Stimulated activated CD4-positive, alpha-beta T cell treated with anti-CD3 and anti-CD28 coated beads, TNF-alpha, amount 100 ng/mL, for 24 hours (primary cell): ENCODE results near the gene CDK11A.
"Not testable (repeated sequence)": the region's sequence is repeated elsewhere in the genome, so short reads cannot be mapped to it uniquely, and the experiment has no call there.

Experiments
- DNase-seq, 3 experiments: peaks; one replicate each; pipeline ENCODE4 v3.0.0-alpha.2; 2020; ENCODE audit warnings: low read depth in 3 of 3

Gene CDK11A

GRCh38 chr1:1726088-1726487 lies 1.9 kb upstream of the CDK11A start:
- DNase-seq, result not testable (repeated sequence)

DNA sequence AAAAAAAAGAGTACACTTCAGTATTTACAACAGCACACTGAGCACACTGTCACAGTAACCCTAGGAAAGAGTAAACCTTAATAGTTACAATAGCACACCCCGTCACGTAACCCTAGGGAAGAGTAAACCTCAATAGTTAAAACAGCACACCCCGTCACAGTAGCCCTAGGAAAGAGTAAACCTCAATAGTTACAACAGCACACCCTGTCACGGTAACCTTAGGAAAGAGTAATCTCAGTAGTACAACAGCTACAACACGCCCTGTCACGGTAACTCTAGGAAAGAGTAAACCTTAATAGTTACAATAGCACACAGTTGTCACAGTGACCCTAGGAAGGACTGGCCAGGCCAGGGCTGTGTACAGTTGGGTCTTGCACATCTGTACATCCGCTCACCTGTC lies 3.0 kb downstream of the CDK11A start:
- DNase-seq, result no peak

DNA sequence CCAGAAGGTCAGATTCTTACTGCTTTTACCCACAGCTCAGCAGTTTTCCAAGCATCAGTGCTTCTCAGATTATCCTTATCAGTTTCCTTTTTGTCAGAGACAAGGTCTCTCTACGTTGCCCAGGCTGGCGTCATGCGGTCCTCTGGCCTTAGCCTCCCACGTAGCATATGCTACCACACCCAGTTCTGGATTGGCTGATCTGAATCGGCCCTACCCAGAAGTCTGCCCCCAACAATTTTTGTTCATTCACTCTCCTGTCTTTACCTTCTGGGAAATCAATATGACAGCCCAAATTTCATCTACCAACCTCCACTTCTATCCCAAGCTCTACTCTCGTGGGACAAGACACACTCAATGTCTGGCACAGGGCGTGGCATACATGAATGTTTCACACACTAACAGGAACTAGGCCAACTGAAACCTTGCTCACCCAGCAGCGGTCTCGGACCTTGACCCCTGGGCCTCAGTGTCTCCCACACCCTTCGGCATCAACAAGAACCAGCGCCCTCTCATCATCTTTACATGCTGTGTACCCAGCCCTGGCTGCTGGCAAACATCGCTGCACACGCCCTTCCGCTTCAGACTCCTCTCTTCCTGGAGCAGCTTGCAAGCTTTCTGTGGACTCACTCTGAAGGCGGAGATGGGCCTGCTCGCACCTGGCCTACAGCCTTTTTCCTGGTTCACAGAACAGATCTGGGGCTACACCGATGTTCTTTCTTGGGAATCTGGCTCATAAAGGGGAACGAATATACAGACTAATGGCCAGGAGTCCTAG lies 8.9 kb downstream of the CDK11A start:
- DNase-seq, result not testable (repeated sequence)

DNA sequence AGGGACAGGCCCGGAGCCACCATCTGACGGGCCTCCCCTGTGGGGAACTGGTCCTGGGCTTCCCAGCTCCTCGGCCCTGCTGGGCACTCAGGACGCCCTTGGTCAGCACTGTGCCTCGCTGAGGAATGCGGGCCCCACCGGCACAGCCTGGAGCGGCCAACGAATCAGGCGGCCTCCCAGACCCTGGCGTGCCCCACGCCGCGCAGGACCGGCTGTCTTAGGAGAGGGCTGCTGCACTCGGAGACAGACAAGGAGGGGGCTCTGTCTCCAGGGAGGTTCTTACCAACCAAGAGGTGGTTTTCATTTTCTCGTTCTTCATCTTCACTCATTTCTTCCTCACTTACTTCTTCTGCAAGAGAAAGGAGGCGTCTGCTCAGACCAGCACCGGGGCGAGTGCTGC lies 16.3 kb downstream of the CDK11A start:
- DNase-seq, result not testable (repeated sequence)

DNA sequence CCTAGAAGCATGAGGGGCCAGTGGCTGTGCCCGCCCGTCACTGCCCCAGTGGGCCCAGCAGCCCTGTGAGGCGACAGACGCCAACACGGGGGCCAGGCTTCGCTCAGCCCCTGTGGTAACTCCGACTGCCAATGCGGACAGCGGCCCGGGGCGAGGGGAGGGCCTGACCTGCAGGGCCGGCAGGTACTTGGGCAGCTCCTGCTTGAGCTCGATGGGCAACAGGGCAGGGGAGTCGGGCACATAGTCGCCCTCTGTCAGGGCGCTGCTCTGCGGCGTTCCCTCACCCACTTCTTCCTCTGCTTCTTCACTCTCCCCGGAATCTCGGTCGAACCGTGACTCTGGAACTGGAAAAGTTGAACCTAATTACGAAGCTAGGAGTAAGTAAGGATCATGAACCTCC lies 16.9 kb downstream of the CDK11A start:
- DNase-seq, result not testable (repeated sequence)

- not testable (repeated sequence) for DNase-seq
Observed at GRCh38 chr1:1705623-1706022, 18.5 kb downstream of the CDK11A start.

GRCh38 chr1:1704284-1704957 lies 19.7 kb downstream of the CDK11A start:
- not testable (repeated sequence) for DNase-seq

DNA sequence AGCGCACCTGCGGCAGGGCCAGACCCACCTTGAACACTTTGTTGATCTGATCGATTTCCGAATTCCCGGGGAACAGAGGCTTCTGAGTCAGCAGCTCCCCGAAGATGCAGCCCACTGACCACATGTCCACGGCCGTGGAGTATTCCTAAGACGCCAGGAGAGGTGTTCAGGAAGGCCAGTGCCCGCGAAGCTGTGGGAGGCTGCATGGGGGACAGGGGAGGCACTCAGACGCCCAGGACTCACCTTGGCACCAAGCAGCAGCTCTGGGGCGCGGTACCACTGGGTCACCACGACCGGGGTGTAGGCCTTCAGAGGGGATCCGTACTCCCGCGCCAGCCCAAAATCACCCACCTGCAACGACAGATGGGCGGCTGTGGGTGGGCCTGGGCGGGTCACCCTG lies 20.4 kb downstream of the CDK11A start:
- no peak for DNase-seq

DNA sequence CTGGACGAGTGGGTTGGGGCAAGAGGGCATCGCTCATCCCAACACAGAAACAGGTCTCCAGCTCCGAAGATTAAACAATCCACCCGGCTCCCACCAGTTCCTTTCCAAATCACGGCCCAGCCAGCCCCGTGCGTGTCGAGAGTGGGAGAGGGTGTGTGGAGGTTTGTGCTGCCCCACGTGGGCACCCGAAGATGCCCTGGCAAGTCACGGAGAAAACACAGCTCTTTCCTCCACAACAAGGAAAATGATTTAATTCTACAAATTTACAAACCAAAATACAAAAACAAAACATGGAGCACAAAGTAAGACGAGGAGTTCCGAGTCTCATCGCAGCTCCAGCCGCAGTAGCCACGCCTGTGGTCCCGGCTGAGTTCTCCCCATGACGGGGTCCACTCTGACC lies 21.7 kb downstream of the CDK11A start:
- DNase-seq, result not testable (repeated sequence)

GRCh38 chr1:1700557-1700956 lies 23.6 kb downstream of the CDK11A start:
- not testable (repeated sequence) for DNase-seq

DNA sequence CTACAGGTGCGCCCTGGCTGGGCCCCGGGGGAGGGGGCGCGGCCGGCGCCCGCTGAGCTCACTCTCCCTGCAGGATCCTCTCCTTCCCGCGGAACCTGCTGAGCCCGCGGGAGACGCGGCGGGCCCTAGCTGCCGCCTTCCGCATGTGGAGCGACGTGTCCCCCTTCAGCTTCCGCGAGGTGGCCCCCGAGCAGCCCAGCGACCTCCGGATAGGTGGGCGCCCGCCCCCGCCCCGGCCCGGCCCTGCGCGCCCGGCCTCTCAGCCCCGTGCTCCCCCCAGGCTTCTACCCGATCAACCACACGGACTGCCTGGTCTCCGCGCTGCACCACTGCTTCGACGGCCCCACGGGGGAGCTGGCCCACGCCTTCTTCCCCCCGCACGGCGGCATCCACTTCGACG lies 24.1 kb downstream of the CDK11A start:
- DNase-seq, result not testable (repeated sequence)

DNA sequence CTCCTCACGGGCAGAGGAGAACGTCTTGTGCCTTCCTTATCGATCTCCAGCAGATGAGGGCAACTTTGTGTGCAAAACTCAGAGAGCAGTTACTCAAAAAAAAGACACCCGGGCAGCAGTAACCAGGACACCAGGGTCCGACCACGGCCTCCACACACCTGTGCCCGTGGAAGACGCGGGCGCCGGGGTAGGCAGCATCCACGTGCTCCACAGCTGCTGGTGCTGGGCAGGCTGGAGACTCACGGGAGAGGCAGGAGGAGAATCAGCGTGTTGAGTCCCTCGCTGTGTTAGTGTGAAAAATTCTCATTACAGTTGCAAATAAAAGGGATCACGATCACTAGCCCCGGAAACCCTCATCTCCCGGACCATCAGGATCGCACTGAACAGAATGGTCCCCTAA lies 25.1 kb downstream of the CDK11A start:
- DNase-seq, result not testable (repeated sequence)

GRCh38 chr1:1697358-1698183 lies 26.6 kb downstream of the CDK11A start:
- not testable (repeated sequence) for DNase-seq

- not testable (repeated sequence) for DNase-seq
Observed at GRCh38 chr1:1696431-1697357, 27.5 kb downstream of the CDK11A start.

DNA sequence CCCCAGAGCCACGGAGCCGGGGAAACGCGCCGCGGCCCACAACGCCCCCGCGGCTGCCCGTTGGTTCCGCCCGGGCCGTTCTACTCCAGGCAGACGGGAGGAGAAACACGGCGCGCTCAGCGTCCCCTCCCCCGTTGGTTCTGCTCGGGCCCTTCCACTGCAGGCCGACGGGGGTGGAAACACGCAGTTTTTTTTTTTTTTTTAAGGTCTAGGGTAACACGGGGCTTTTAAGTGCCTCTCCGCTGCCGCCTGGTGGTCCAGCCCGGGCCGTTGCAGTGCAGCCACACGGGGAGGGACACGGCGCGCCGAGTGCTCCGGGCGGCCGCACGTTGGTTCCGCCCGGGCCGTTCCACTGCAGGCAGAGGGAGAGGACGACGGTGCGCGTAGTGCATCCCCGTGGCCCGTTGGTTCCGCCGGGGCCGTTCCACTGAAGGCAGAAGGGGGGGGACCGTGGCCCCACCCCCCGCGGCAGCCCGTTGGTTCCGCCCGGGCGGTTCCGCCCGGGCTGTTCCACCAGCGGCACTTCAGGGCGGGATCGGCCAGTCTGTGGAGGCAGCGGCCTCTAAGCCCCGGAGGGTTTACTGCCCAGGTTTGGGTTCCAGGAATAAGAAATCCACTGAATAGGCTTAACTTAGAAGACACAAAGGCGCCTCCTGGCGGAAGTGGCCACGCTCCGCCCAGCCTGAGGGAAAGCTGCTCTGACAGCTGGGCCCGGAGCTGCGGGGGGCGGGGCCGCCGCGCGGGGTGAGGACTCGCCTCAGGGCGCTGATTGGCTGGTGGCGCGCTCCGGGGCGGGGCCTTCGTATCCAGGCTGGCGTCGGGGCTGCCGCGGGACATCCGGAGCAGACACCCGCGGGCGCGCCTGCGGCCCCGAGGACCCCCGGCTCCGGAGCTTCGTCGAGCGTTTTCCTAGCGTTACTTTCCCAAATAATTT lies 31.2 kb downstream of the CDK11A start, which contains the start of gene SLC35E2B:
Gene SLC35E2B (minus strand): TSS at position 82 of the 934 bp plus-strand sequence. CDS start 16,096 bp downstream, outside the sequence.
- DNase-seq, result peak; percentile 52 to 90 (median 89)

- DNase-seq, result peak in 2 of 3 experiments; percentile 49 to 77
Observed at GRCh38 chr1:1692324-1692713, 31.8 kb downstream of the CDK11A start.

DNA sequence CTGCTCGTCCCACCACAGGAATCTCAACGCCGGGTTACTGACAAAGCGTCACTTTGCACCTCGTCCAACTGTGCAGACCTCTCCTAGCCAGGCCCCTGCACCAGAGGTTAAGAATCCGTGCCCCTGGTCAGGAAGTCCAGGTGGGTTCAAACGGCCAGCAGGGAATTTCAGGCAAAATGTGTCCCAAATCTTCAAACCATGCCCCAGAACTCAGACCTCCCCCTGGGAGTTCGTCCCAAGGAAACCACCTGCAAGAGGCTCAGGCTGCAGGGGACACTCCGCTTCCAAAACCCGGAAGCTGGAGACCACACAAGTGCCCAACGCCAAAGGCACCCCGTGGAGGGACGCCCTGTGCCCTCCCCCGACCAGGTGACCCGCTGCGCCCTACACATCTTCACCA lies 32.7 kb downstream of the CDK11A start:
- DNase-seq, result not testable (repeated sequence)

DNA sequence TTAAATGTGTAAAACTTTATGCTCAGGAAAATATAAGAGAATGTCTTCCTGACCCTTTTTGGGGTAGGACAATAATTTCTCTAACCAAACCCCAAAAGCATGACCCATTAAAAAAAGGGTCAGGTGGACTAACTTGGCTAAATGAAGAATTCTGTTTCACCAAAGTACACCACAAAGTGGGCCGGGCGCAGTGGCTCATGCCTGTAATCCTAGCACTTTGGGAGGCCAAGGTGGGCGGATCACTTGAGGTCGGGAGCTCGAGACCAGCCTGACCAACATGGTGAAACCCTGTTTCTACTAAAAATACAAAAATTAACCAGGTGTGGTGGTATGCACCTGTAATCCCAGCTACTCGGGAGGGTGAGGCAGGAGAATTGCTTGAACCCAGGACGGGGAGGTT lies 34.6 kb downstream of the CDK11A start:
- DNase-seq, result not testable (repeated sequence)

- DNase-seq, result no peak
Observed at GRCh38 chr1:1687846-1688245, 36.3 kb downstream of the CDK11A start.
